ENCODE results near the gene USP54. TPM values are rescaled to one million over a fixed set of nuclear protein-coding genes. Genes with fewer than 3 reads are reported as not detected.
"Not testable (repeated sequence)": the region's sequence is repeated elsewhere in the genome, so short reads cannot be mapped to it uniquely, and the experiment has no call there.

USP54 gene
- polyA plus RNA-seq, 3 donors = 5.7 to 20.2 (median 7.6) TPM

- H3K27ac ChIP-seq (ENCODE audit: low read depth, low read length) = no peak overlapping the region
- WGBS, 3 donors = 39 to 47% (median 42%) methylated on average over 3 of the region's 3 CpGs
Measured at GRCh38 chr10:73591935-73592699, 975 bp upstream of the USP54 start.

GRCh38 chr10:73589563-73590126, 1.5 kb downstream of the USP54 start:
- whole genome bisulfite sequencing, 3 donors = 81 to 86% (median 84%) methylated on average over 3 of the region's 3 CpGs
- no peak overlapping the region for H3K27ac ChIP-seq (ENCODE audit: low read depth, low read length)

DNA sequence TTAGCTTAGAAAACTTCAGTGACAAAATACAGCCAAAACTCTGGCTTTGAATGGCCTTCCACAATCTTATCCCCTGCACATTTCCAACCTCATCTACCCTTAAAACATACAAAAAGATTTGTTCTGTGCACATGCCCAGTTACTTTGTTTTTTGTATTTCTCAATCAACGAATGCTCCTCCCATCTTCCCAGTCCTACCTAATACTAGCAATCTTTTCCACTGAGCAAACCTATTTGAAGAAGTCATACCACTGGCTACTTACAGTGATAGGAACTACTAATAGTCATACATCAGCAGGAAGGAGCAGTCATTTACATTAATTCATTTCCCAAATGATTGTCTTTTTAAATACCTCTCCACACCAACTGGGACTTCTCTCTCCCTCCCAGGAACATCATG, 2.5 kb downstream of the USP54 start:
- WGBS, 3 donors = 65 to 85% (median 67%) methylated on average over 1 of the region's 1 CpG
- no peak overlapping the region for H3K27ac ChIP-seq (ENCODE audit: low read depth, low read length)

DNA sequence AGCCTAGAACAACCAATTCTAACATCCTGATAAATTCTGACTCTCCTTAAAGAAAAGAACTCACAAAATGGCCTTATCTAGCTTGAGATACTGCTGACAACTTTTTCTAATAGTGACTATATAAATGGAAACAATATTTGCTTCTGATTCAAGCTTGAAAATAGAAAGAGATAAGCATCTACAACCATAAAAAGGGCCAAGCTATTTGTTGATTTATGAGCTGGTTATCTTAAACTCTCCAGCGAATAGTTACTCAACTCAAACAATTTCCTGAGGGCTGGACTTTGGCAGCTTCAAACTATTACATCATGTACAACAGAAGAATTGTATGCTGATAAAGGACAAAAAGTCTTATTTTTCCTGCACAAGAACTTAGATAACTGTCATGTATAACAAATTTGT, 4.6 kb downstream of the USP54 start:
- 5% methylated on average over 1 of the region's 1 CpG for WGBS, 3 donors
- H3K27ac ChIP-seq (ENCODE audit: low read depth, low read length) = no peak overlapping the region

GRCh38 chr10:73585327-73585726, 5.8 kb downstream of the USP54 start:
- H3K27ac ChIP-seq (ENCODE audit: low read depth, low read length) = no peak overlapping the region
- WGBS, 3 donors = 92 to 100% (median 94%) methylated on average over 3 of the region's 3 CpGs

DNA sequence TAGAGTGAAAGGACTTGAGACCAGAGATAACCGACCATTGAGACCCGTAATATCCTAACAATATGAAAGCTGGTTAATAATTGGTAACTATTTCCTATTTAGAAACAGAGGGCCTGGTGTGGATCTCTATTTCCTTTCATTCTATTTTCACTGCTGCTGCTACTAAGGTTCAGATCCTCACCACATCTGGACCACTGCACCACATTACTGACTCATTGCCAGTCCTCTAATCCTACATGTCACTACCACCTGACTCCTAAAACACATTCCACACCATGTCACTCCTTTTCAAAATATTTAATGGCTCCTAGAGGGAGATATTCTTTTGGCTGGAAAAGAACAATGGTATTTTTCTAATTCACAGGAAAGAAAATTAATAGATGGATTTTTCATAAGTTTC, 6.4 kb downstream of the USP54 start:
- no peak overlapping the region for H3K27ac ChIP-seq (ENCODE audit: low read depth, low read length)
- 81 to 97% (median 88%) methylated on average over 2 of the region's 2 CpGs for WGBS, 3 donors

DNA sequence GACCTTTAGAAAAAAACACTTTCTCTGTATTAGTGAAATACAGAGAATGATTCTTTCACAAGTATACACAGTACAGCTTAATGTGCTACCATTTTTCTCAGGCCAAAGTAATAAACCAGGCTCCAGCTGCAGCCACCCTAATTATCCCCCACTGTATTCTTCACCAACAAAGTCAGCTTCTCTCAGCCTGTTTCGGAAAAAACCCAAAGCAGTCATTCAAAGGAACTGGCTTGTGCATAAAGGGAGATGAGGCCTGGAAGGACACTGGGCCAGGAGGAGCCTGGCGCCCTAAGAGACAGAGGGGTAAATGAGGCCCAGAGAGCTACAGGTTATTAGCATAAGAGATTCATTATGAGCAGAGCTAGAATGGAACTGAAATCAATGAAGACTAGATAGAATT, 9.2 kb downstream of the USP54 start:
- H3K27ac ChIP-seq (ENCODE audit: low read depth, low read length) = no peak overlapping the region
- 89 to 96% (median 92%) methylated on average over 2 of the region's 2 CpGs for WGBS, 3 donors

DNA sequence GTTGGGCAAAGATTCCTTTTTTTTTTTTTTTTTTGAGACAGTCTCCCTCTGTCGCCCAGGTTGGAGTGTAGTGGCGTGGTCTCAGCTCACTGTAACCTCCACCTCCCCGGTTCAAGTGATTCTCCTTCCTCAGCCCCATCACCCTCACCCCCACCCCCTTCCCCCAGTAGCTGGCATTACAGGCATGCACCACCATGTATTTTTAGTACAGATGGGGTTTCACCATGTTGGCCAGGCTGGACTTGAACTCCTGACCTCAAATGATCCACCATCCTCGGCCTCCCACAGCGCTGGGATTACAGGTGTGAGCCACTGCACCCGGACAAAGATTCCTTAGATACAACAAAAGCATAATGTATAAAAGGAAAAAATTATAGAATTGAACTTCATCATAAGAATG, 12.2 kb downstream of the USP54 start:
- not testable (repeated sequence) for H3K27ac ChIP-seq (ENCODE audit: low read depth, low read length)
- WGBS, 3 donors = 95 to 98% (median 95%) methylated on average over 6 of the region's 6 CpGs

DNA sequence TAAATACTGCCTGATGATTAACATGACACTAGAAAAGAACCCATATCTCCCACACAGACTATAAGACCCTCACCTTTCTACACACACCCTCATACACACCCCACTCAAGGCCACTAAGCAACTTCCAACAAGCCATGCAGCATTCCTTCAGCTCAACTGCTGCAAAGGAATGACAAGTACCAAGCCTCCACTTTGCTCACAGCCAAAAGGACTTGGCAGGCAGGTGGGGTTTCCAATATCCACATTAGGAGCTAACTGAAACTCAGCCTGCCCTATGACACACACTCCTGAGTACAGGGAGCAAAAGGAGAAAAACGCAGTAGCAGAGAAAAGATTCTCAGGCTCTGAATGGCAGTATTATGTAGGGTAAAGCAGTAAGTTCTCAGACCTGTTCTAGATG, 13.4 kb downstream of the USP54 start:
- H3K27ac ChIP-seq (ENCODE audit: low read depth, low read length) = no peak overlapping the region
- 31 to 60% (median 54%) methylated on average over 1 of the region's 1 CpG for WGBS, 3 donors

DNA sequence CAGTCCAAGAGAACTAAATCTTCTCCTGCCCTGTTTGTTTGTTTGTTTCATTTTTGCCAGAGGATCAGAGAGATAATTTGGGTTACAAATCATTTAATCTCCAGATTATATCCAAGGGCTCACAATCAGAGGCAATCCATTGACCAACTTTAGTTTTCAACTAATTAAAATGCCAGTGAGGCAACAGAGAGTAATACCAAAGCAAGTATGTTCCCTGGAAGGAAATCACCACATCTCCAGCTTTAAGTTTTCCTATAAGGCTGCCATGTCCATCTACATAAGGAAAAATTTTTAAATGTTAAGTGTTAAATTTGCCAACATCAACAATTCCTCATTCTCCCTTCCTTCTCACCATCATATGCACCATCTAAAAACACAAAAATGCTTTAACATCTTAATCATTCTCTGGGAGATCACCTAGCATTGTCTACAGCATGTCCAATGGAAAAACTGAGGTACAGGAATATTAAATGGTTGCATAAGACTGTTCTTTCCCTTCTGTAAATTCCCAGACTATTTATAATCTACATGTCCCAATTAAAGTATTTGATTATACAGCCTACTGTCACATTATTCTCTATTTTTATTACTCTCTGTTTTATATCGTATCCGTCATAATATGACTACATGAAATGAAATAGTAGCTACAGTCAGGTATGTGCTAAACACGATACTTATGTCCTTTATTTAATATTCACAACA, 14.1 kb downstream of the USP54 start:
- H3K27ac ChIP-seq (ENCODE audit: low read depth, low read length) = no peak overlapping the region
- WGBS, 3 donors = 65 to 97% (median 94%) methylated on average over 3 of the region's 3 CpGs

GRCh38 chr10:73576178-73576889, 14.8 kb downstream of the USP54 start:
- no peak overlapping the region for H3K27ac ChIP-seq (ENCODE audit: low read depth, low read length)
- 35 to 53% (median 45%) methylated on average over 4 of the region's 4 CpGs for WGBS, 3 donors

GRCh38 chr10:73567025-73567424, 24.1 kb downstream of the USP54 start:
- WGBS, 3 donors = 80 to 93% (median 91%) methylated on average over 7 of the region's 7 CpGs
- H3K27ac ChIP-seq (ENCODE audit: low read depth, low read length) = not testable (repeated sequence)

- WGBS, 3 donors = 96 to 100% (median 98%) methylated on average over 1 of the region's 1 CpG
- no peak overlapping the region for H3K27ac ChIP-seq (ENCODE audit: low read depth, low read length)
Measured at GRCh38 chr10:73561192-73561591, 29.9 kb downstream of the USP54 start.

DNA sequence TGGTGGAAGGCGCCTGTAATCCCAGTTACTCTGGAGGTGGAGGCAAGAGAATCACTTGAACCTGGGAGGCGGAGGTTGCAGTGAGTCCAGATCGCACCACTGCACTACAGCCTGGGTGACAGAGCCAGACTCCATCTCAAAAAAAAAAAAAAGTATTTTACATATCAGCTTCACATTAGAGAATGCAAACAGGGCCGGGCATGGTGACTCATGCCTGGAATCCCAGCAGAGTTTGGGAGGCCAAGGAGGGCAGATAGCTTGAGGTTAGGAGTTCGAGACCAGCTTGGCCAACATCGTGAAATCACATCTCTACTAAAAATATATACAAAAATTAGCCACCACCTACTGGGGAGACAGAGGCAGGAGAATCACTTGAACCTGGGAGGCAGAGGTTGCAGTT, 31.6 kb downstream of the USP54 start:
- no peak overlapping the region for H3K27ac ChIP-seq (ENCODE audit: low read depth, low read length)
- 90 to 96% (median 94%) methylated on average over 6 of the region's 6 CpGs for WGBS, 3 donors

DNA sequence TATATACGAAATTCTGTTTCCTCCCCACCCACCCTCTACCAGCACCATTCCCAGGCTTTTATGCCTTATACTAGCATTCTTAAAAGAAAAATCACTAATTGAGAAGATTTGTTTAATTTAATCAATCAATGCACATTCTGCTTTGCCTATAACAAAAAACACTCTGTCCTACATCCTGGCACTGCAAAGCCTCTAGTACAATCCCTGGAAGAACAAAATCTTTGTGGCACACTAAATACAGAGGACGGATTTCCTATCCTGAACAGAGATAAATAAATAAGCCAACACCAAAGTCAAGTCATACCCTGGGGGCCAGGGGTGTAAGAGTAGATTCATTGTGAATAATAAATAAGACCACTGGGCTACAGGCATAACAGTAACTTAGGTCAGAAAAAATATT, 34.3 kb downstream of the USP54 start:
- H3K27ac ChIP-seq (ENCODE audit: low read depth, low read length) = no peak overlapping the region
- WGBS, 3 donors = 72 to 82% (median 81%) methylated on average over 2 of the region's 2 CpGs

DNA sequence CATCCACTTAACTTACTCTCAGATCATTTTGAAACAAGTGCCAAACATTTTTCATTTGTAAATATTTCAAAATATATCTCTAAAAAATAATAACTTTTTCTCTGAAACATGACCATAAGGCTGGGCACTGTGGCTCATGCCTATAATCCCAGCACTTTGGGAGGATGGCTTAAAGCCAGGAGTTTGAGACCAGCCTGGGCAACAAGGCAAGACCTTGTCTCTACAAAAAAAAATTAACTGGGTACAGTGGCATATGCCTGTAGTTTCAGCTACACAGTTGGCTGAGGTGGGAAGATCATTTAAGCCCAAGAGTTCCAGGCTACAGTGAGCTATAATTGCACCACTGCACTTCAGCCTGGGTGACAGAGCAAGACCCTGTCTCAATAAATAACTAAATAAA, 36.4 kb downstream of the USP54 start:
- H3K27ac ChIP-seq (ENCODE audit: low read depth, low read length) = no peak overlapping the region

DNA sequence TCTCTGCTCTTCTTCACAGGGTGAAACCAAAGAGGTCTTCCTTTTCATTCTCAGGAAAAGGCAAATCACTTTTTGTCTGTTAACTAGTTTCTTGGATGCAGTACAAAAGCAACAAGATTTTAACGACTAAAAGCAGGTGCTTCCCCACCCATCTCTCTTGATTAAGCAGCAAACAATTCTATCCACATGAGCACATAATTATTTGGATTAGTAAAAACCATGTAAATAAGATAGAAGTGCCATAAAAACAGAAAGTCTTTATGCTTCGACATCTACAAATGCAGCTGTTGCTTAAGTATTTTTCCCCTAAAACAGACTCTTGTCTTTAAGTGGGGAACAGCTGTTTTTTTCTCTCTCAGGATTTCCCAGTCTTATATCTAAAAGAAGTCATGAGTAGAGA, 37.4 kb downstream of the USP54 start:
- no peak overlapping the region for H3K27ac ChIP-seq (ENCODE audit: low read depth, low read length)
- WGBS, 3 donors = 26 to 62% (median 57%) methylated on average over 2 of the region's 2 CpGs

GRCh38 chr10:73552819-73553715, 38.1 kb downstream of the USP54 start:
- H3K27ac ChIP-seq (ENCODE audit: low read depth, low read length) = no peak overlapping the region
- WGBS, 3 donors = 77 to 82% (median 78%) methylated on average over 3 of the region's 3 CpGs

All from adipose tissue (tissue), 3 donors.